Activated T-cell treated with anti-CD3 and anti-CD28 coated beads, Interleukin-2, amount 50 U/mL, for 72 hours (primary cell): ENCODE data around the gene SH2B2. TPM values are rescaled to one million over a fixed set of nuclear protein-coding genes. Genes with fewer than 3 reads are reported as not detected.
"Not testable (repeated sequence)": the region's sequence is repeated elsewhere in the genome, so short reads cannot be mapped to it uniquely, and the experiment has no call there.

Experiments
- ATAC-seq, 2 donors: fragments of 150-1000 bp; cut with Tn5 transposase; replicated peaks in 1 of 2; 2 replicates each; pipeline ENCODE4 v1.10.0; 2021; ENCODE audit warnings: moderate library complexity in 2 of 2, mild to moderate bottlenecking in 1 of 2
- DNase-seq, 2 donors: peaks; one replicate each; pipeline ENCODE4 v3.0.0; 2021 to 2022; ENCODE audit warnings: mixed read lengths in 1 of 2
- H3K27ac Mint-ChIP-seq: one replicate; pipeline ENCODE4 v1.8.0; 2022; ENCODE audit warnings: mild to moderate bottlenecking, moderate library complexity, mixed read lengths
- H3K27me3 Mint-ChIP-seq: one replicate; pipeline ENCODE4 v1.8.0; 2022; ENCODE audit warnings: low read depth, mixed read lengths
- H3K36me3 Mint-ChIP-seq, 2 donors: one replicate each; pipeline ENCODE4 v1.8.0; 2022; ENCODE audit warnings: mixed read lengths in 2 of 2, mild to moderate bottlenecking in 1 of 2; ENCODE audit not compliant: insufficient read depth in 2 of 2
- H3K4me1 Mint-ChIP-seq: one replicate; pipeline ENCODE4 v1.8.0; 2022; ENCODE audit warnings: low read depth, mixed read lengths
- H3K4me3 Mint-ChIP-seq, 2 donors: one replicate each; pipeline ENCODE4 v1.8.0; 2022; ENCODE audit warnings: mild to moderate bottlenecking in 2 of 2, mixed read lengths in 2 of 2, moderate library complexity in 2 of 2
- H3K9me3 Mint-ChIP-seq, 2 donors: one replicate each; pipeline ENCODE4 v1.8.0; 2022; ENCODE audit warnings: mixed read lengths in 2 of 2
- total RNA-seq, 2 donors: library from RNA; stranded (reverse); gene quantifications; one replicate each; pipeline ENCODE4 v1.2.3, GENCODE V29; 2022

Gene SH2B2
- total RNA-seq, 2 donors from 2014 or later, result 5.0 to 6.8 TPM

- no peaks in the 10 kb centered on the region for H3K9me3 Mint-ChIP-seq
- no peak overlapping the region for H3K4me3 Mint-ChIP-seq
- no peak overlapping the region for H3K27ac Mint-ChIP-seq
- peaks cover 6% of the 10 kb centered on the region for H3K4me1 Mint-ChIP-seq
- ATAC-seq (no peak), DNase-seq (no peak)
- no peaks in the 10 kb centered on the region for H3K36me3 Mint-ChIP-seq
- no peaks in the 10 kb centered on the region for H3K27me3 Mint-ChIP-seq
Observed at GRCh38 chr7:102296514-102296913, 9.8 kb downstream of the SH2B2 start.

- Mint-ChIP-seq H3K4me3 (no peak overlapping the region), H3K36me3 (no peaks in the 10 kb centered on the region), H3K27ac (no peak overlapping the region), H3K4me1 (no peaks in the 10 kb centered on the region), H3K9me3 (no peaks in the 10 kb centered on the region), H3K27me3 (no peaks in the 10 kb centered on the region)
- DNase-seq (no peak), ATAC-seq (no peak)
Observed at GRCh38 chr7:102297487-102298218, 11.0 kb downstream of the SH2B2 start.

- Mint-ChIP-seq H3K9me3 (no peaks in the 10 kb centered on the region), H3K27ac (no peak overlapping the region), H3K27me3 (no peaks in the 10 kb centered on the region), H3K36me3 (no peaks in the 10 kb centered on the region), H3K4me3 (no peak overlapping the region), H3K4me1 (no peaks in the 10 kb centered on the region)
- DNase-seq (no peak), ATAC-seq (no peak)
Observed at GRCh38 chr7:102300643-102301221, 14.1 kb downstream of the SH2B2 start.

GRCh38 chr7:102301367-102301766, 14.7 kb downstream of the SH2B2 start:
- H3K4me1 Mint-ChIP-seq, DNase-seq, H3K36me3 Mint-ChIP-seq, H3K27me3 Mint-ChIP-seq, H3K4me3 Mint-ChIP-seq, H3K9me3 Mint-ChIP-seq, H3K27ac Mint-ChIP-seq, ATAC-seq: not testable (repeated sequence)

- Mint-ChIP-seq H3K36me3 (no peaks in the 10 kb centered on the region), H3K9me3 (no peaks in the 10 kb centered on the region), H3K4me1 (peaks cover 9% of the 10 kb centered on the region), H3K27me3 (no peaks in the 10 kb centered on the region), H3K4me3 (no peak overlapping the region), H3K27ac (no peak overlapping the region)
- DNase-seq (no peak), ATAC-seq (no peak)
Observed at GRCh38 chr7:102302025-102302424, 15.4 kb downstream of the SH2B2 start.

GRCh38 chr7:102303669-102304422, 17.2 kb downstream of the SH2B2 start:
- no peaks in the 10 kb centered on the region for H3K36me3 Mint-ChIP-seq
- no peak overlapping the region for H3K4me3 Mint-ChIP-seq
- peaks cover 17% of the 10 kb centered on the region for H3K4me1 Mint-ChIP-seq
- H3K9me3 Mint-ChIP-seq, result no peaks in the 10 kb centered on the region
- no peak overlapping the region for H3K27ac Mint-ChIP-seq
- ATAC-seq (no peak), DNase-seq (no peak)
- no peaks in the 10 kb centered on the region for H3K27me3 Mint-ChIP-seq

- H3K4me1 Mint-ChIP-seq, result peaks cover 17% of the 10 kb centered on the region
- H3K27me3 Mint-ChIP-seq, result no peaks in the 10 kb centered on the region
- H3K27ac Mint-ChIP-seq, result no peak overlapping the region
- DNase-seq (no peak), ATAC-seq (no peak)
- H3K9me3 Mint-ChIP-seq, result no peaks in the 10 kb centered on the region
- H3K4me3 Mint-ChIP-seq, result no peak overlapping the region
- H3K36me3 Mint-ChIP-seq, result no peaks in the 10 kb centered on the region
Observed at GRCh38 chr7:102304668-102305067, 18.0 kb downstream of the SH2B2 start.

- ATAC-seq, result no peak
- DNase-seq, result no peak
- no peaks in the 10 kb centered on the region for H3K27me3 Mint-ChIP-seq
- no peaks in the 10 kb centered on the region for H3K36me3 Mint-ChIP-seq
- H3K9me3 Mint-ChIP-seq, result no peaks in the 10 kb centered on the region
- H3K27ac Mint-ChIP-seq, result no peak overlapping the region
- peaks cover 17% of the 10 kb centered on the region for H3K4me1 Mint-ChIP-seq
- H3K4me3 Mint-ChIP-seq, result no peak overlapping the region
Observed at GRCh38 chr7:102305414-102306268, 19.0 kb downstream of the SH2B2 start.

GRCh38 chr7:102306916-102307677, 20.4 kb downstream of the SH2B2 start:
- peaks cover 17% of the 10 kb centered on the region for H3K4me1 Mint-ChIP-seq
- peak overlapping the region; percentile 26 for H3K27ac Mint-ChIP-seq
- H3K4me3 Mint-ChIP-seq, result peak overlapping the region; percentile 57 to 68
- DNase-seq, result peak; percentile 69 to 75
- no peaks in the 10 kb centered on the region for H3K36me3 Mint-ChIP-seq
- no peaks in the 10 kb centered on the region for H3K27me3 Mint-ChIP-seq
- no peaks in the 10 kb centered on the region for H3K9me3 Mint-ChIP-seq
- ATAC-seq, result peak; percentile 89 to 91

- no peaks in the 10 kb centered on the region for H3K36me3 Mint-ChIP-seq
- H3K27ac Mint-ChIP-seq, result no peak overlapping the region
- H3K27me3 Mint-ChIP-seq, result no peaks in the 10 kb centered on the region
- H3K4me3 Mint-ChIP-seq, result no peak overlapping the region
- DNase-seq, result no peak
- H3K9me3 Mint-ChIP-seq, result no peaks in the 10 kb centered on the region
- peaks cover 17% of the 10 kb centered on the region for H3K4me1 Mint-ChIP-seq
- ATAC-seq, result no peak
Observed at GRCh38 chr7:102310414-102310815, 23.7 kb downstream of the SH2B2 start.

GRCh38 chr7:102312317-102312716, 25.6 kb downstream of the SH2B2 start:
- Mint-ChIP-seq H3K36me3 (no peaks in the 10 kb centered on the region), H3K4me1 (peaks cover 5% of the 10 kb centered on the region), H3K27ac (no peak overlapping the region), H3K4me3 (no peak overlapping the region), H3K9me3 (no peaks in the 10 kb centered on the region), H3K27me3 (no peaks in the 10 kb centered on the region)
- DNase-seq (no peak), ATAC-seq (no peak)

GRCh38 chr7:102313997-102314780, 27.5 kb downstream of the SH2B2 start:
- no peak for DNase-seq
- H3K27ac Mint-ChIP-seq, result no peak overlapping the region
- no peak for ATAC-seq

More at GRCh38 chr7:102313997-102314780, 27.5 kb downstream of the SH2B2 start:
- Mint-ChIP-seq H3K27me3 (no peaks in the 10 kb centered on the region), H3K4me1 (no peaks in the 10 kb centered on the region), H3K9me3 (no peaks in the 10 kb centered on the region), H3K4me3 (no peak overlapping the region), H3K36me3 (no peaks in the 10 kb centered on the region)
